Limb (tissue), 2 donors: ENCODE results near the gene BAAT.
"Not testable (repeated sequence)": the region's sequence is repeated elsewhere in the genome, so short reads cannot be mapped to it uniquely, and the experiment has no call there.

ENCODE experiments used
- DNase-seq, 2 donors: peaks; one replicate each; pipeline ENCODE4 v3.0.0-alpha.2; 2016; ENCODE audit errors: extremely low spot score in 2 of 2

Gene BAAT

DNA sequence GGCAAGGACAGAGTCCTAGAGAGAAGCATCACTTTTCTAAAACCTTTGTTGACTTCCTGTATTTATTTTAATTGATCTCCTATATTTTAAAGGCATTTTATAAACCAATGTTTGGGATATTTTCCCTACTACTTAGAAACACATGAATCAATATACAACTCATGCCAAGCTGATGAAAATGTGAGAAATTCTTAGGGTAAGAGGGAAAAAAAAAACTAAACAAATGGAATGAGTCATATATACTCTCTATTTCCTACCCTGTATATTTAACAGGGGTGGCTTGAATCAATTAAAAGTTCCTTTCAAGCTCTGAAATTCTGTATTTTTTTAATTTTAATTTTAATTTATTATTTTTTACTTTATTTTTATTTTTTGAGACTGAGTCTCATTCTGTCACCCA is 19.6 kb downstream of the BAAT start:
- no peak for DNase-seq

DNA sequence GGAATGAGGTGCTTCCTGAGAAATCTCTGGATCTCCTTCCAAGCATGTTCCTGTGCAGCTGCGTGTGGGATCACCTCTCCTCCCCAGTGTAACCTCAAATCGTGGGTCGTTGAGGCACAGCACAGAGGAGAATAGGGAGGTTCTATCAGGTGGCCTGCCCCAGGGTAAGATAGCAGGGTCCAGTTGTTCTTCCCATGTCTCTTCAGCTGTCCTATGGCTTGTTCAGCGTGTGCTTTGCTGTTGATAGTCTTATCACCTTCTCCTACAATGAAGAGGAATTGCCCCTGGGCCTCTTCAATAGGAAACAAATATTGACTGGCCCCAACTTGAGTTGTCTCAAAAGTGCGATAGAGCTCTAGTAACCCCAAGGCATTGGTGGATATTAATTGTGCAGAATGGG is 22.4 kb downstream of the BAAT start:
- DNase-seq: no peak

GRCh38 chr9:101360647-101361046 is 24.2 kb downstream of the BAAT start:
- no peak for DNase-seq

DNA sequence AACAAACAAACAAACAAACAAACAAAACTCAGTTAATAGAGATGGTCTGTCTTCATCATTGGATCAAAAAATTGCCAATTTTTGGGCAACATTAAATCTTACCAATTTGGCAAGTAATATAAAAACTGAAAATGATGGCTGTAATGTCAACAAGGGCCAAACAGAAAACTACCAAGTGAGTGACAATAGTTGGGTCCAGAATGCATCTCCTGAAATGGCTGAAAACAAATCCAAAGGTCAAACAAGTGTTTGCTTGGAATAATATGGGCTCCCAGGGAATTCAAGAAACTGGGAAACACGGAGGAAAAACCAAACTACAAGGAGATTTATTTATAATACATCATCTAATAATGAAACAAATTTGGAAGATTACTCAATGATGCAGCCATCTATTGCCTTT is 25.1 kb downstream of the BAAT start:
- DNase-seq: no peak

GRCh38 chr9:101356619-101357018 is 28.2 kb downstream of the BAAT start:
- no peak for DNase-seq

- DNase-seq: no peak
Measured at GRCh38 chr9:101354765-101355708, 29.8 kb downstream of the BAAT start.

DNA sequence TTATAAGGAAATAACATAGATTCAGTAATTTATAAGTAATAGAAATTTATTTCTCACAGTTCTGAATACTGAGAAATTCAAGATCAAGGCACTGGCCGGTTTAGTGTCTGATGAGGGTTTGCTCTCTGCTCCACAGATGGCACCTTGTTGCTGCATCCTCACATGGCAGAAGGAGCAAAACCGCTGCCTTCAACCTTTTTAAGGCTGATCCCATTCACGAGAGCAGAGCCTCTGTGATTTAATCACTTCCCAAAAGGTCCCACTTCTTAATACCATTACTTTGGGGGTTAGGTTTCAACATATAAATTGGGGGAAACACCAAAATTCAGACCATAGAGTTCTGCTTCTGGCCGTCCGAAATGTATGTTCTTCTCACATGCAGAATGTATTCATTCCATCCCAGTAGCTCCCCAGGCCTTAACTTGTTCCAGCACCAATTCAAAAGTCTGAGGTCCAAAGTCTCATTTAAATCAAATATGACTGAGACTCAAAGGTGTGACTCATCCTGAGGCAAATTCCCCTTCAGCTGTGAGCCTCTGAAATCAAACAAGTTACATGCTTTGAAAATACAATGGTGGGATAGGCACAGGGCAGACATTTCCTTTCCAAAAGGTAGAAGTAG is 30.6 kb downstream of the BAAT start:
- no peak for DNase-seq

DNA sequence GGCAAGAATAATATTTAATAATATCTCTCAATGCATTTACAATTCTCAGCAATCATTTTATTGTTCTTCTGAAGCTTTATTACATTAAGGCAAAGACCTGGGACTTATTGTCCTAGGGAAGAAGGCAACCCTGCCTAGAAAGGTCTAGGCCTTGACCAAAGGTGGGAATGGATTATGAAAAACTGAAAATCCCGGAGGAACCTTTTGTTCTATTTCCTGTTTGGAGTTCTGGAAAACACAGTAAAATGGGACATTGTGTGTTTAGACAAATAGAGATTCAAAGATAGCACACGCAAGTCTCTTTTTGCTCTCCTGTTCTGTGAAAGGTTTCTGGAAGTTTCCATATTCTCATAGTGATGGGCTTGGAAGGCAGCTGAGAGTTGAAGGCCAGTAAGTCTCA is 31.1 kb downstream of the BAAT start:
- no peak for DNase-seq

GRCh38 chr9:101352892-101353463 is 31.8 kb downstream of the BAAT start:
- no peak for DNase-seq

DNA sequence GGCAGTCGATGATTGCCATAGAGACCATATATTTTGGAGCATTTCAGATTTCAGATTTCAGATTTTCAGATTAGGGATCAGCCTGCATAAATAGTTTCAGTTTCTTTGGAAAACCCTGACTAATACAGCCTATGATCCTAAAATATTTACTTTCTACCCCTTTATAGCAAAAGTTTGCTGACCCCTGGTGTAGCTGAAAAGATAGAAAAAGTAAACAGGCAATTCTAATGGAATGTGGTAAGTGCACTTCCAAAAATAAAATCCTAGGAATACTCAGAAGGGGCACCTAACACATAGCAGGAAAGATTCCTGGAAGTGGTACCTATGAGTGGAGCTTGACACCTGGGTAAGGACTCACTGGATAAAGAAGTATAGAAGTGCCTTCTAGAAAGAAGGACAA is 34.5 kb downstream of the BAAT start:
- DNase-seq: no peak

- no peak for DNase-seq
Measured at GRCh38 chr9:101342595-101342994, 42.2 kb downstream of the BAAT start.

DNA sequence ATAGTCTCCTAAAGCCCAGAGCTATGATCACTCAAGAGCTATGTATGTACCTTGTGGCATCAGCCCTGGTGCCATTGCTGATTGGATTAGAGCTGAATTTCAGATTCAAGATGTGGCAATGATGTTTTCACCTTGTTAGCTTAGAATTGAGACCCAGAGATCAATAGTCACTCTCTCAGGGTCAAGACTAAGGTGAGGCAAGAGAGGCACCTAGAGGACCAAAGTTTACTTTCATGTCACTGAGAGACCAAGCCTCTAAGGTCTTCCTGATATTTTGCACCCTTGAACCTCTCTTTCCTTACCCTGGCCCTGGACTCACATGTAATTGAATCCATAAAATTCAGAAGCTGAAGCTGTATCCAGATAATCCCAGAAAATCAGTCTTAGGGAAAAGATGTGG is 42.8 kb downstream of the BAAT start:
- no peak for DNase-seq

GRCh38 chr9:101337237-101337636 is 47.6 kb downstream of the BAAT start:
- DNase-seq: no peak

GRCh38 chr9:101336091-101336490 is 48.7 kb downstream of the BAAT start:
- no peak for DNase-seq

GRCh38 chr9:101333926-101334702 is 50.7 kb downstream of the BAAT start:
- no peak for DNase-seq

- DNase-seq: no peak
Measured at GRCh38 chr9:101333490-101333889, 51.3 kb downstream of the BAAT start.

DNA sequence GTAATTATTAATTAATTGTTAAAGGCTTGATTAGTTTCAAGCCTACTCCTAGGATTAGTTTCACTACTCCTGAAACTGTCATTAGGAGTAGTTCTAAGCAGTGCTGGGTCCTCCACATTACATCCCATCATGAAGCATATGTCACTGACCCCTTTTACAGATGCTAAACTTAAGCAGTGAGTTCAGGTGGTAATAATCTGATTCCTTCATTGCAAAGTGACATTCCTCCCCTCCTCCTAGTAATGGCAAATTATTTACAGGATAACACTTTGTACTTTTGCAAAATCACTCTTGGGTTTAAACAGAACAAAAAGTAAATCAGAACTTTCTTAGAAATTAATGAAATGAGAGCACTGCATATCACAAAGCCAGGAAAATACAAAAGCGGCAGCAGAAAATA is 52.4 kb downstream of the BAAT start:
- DNase-seq: no peak

GRCh38 chr9:101327422-101327909 is 57.3 kb downstream of the BAAT start:
- DNase-seq: not testable (repeated sequence)

DNA sequence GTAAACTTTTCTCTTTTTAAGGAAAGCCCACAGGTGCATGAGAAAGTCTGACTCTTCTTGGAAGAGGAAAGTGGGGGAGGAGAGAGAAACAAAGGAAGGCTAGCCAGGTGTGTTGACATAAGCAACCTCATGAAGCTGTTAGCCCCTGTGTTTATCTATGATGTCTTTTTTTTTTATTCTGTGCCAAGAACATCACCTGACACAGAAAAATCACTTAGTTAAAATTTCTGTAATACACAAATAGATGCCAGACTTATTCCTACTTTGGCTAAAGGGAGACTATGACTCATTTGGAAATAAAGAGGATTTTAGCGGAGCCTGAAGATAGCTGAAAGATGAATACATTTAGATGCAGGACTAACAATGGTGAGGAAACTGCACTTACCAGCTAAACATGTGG is 58.3 kb downstream of the BAAT start:
- no peak for DNase-seq

GRCh38 chr9:101326035-101326434 is 58.8 kb downstream of the BAAT start:
- no peak for DNase-seq

GRCh38 chr9:101325053-101325452 is 59.8 kb downstream of the BAAT start:
- no peak for DNase-seq
